ENCODE data around the gene LRP4. TPM values are rescaled to one million over a fixed set of nuclear protein-coding genes. Genes with fewer than 3 reads are reported as not detected.

LRP4 gene
- total and polyA plus RNA-seq, 2 of the 13 experiments (the other 11 are each of a cell fraction or from before 2014, with no cell fraction given) = 4.7 to 13.3 TPM

GRCh38 chr11:46936138-46937110 lies 18.1 kb upstream of the LRP4 start, which contains the start of gene CSTPP1 (continued):
- TF ChIP-seq PATZ1 (CRISPR knock-in tag; IDR thresholded peaks at IDR 0.05) (peak; percentile 63), TMF1 (CRISPR knock-in tag; IDR thresholded peaks at IDR 0.05; ENCODE audit: low read depth) (peak; percentile 17; the same call in 1 of the 2 replicates), ZNF276 (CRISPR knock-in tag; IDR thresholded peaks at IDR 0.05; ENCODE audit: low read depth) (no peak), TFE3 (CRISPR knock-in tag; IDR thresholded peaks at IDR 0.05) (0 out of 2 replicates have a peak, but pooled peaks have one; percentile 23), NCOA1 (CRISPR knock-in tag; IDR thresholded peaks at IDR 0.05) (no peak), CREBL2 (CRISPR knock-in tag; IDR thresholded peaks at IDR 0.05; ENCODE audit: borderline replicate concordance) (no peak), ZBTB25 (CRISPR knock-in tag; IDR thresholded peaks at IDR 0.05) (peak; percentile 86; the same call in 1 of the 2 replicates), KLF11 (CRISPR knock-in tag; IDR thresholded peaks at IDR 0.05) (0 out of 2 replicates have a peak, but pooled peaks have one; percentile 55), ZNF280B (CRISPR knock-in tag; IDR thresholded peaks at IDR 0.05; ENCODE audit: borderline replicate concordance) (no peak), ZNF740 (CRISPR knock-in tag; IDR thresholded peaks at IDR 0.05) (no peak), MYC (CRISPR knock-in tag; IDR thresholded peaks at IDR 0.05; ENCODE audit: borderline replicate concordance) (no peak; the same call in 1 of the 2 replicates), ZNF777 (CRISPR knock-in tag; IDR thresholded peaks at IDR 0.05) (no peak), MAFF (IDR thresholded peaks at IDR 0.05; ENCODE audit: low read depth, low read length) (peak; percentile 64; the same call in 1 of the 2 replicates), ZBTB21 (CRISPR knock-in tag; IDR thresholded peaks at IDR 0.05) (no peak)

Measured in HepG2 (cell line).